H9 (cell line): Measurements from ENCODE around the gene SMPD2. TPM values are rescaled to one million over a fixed set of nuclear protein-coding genes. Genes with fewer than 3 reads are reported as not detected.

Source experiments
- DNase-seq: peaks from one replicate; pipeline ENCODE4 v3.0.0-alpha.2; 2017
- H2AFZ ChIP-seq: one replicate; pipeline ENCODE4 v1.6.1; 2013; ENCODE audit warnings: mild to moderate bottlenecking, low read length, control low read depth, moderate library complexity
- H2AK5ac ChIP-seq: 2 replicates; pipeline ENCODE4 v1.6.1; 2013; ENCODE audit warnings: low read length, control low read depth, mixed read lengths; ENCODE audit not compliant: insufficient read length
- H2BK120ac ChIP-seq: one replicate; pipeline ENCODE4 v1.6.1; 2013; ENCODE audit warnings: low read depth, mild to moderate bottlenecking, low read length, control low read depth, inconsistent platforms; ENCODE audit not compliant: poor library complexity, severe bottlenecking
- H2BK12ac ChIP-seq: 2 replicates; pipeline ENCODE4 v1.6.1; 2013; ENCODE audit warnings: low read length, control low read depth, mixed read lengths, low read depth; ENCODE audit not compliant: insufficient read length
- H2BK15ac ChIP-seq: 2 replicates; pipeline ENCODE4 v1.6.1; 2013; ENCODE audit warnings: low read depth, low read length, control low read depth
- H2BK20ac ChIP-seq: one replicate; pipeline ENCODE4 v1.6.1; 2013; ENCODE audit warnings: low read depth, mild to moderate bottlenecking, low read length, control low read depth, inconsistent platforms; ENCODE audit not compliant: poor library complexity, severe bottlenecking
- H2BK5ac ChIP-seq: 2 replicates; pipeline ENCODE4 v1.6.1; 2013; ENCODE audit warnings: low read length, control low read depth, mixed read lengths; ENCODE audit not compliant: insufficient read length
- H3K14ac ChIP-seq: 2 replicates; pipeline ENCODE4 v1.6.1; 2013; ENCODE audit warnings: low read length, control low read depth; ENCODE audit not compliant: insufficient read depth
- H3K18ac ChIP-seq: 2 replicates; pipeline ENCODE4 v1.6.1; 2013; ENCODE audit warnings: low read depth, mild to moderate bottlenecking, mixed read lengths, low read length, control low read depth; ENCODE audit not compliant: insufficient read length
- H3K23ac ChIP-seq: 2 replicates; pipeline ENCODE4 v1.6.1; 2013; ENCODE audit warnings: low read length, control low read depth, mixed read lengths, low read depth; ENCODE audit not compliant: insufficient read length
- H3K23me2 ChIP-seq: 2 replicates; pipeline ENCODE4 v1.6.1; 2013; ENCODE audit warnings: low read depth, mild to moderate bottlenecking, mixed read lengths, low read length, control low read depth; ENCODE audit not compliant: insufficient read length, poor library complexity, severe bottlenecking
- H3K27ac ChIP-seq: 2 replicates; pipeline ENCODE4 v1.5.1; 2013; ENCODE audit warnings: low read length, control low read depth, mixed read lengths, low read depth; ENCODE audit not compliant: insufficient read length
- H3K27me3 ChIP-seq: 2 replicates; pipeline ENCODE4 v1.6.1; 2013; ENCODE audit warnings: low read length, control low read depth, inconsistent platforms; ENCODE audit not compliant: insufficient read depth
- H3K4ac ChIP-seq: 2 replicates; pipeline ENCODE4 v1.6.1; 2013; ENCODE audit warnings: low read depth, mild to moderate bottlenecking, control low read depth, inconsistent platforms, low read length, moderate library complexity
- H3K4me1 ChIP-seq: 2 replicates; pipeline ENCODE4 v1.6.1; 2013; ENCODE audit warnings: low read length, control low read depth, inconsistent platforms; ENCODE audit not compliant: insufficient read depth
- H3K4me2 ChIP-seq: 2 replicates; pipeline ENCODE4 v1.6.1; 2013; ENCODE audit warnings: low read length, control low read depth, mixed read lengths; ENCODE audit not compliant: insufficient read length, insufficient read depth
- H3K56ac ChIP-seq: 2 replicates; pipeline ENCODE4 v1.6.1; 2013; ENCODE audit warnings: low read depth, mild to moderate bottlenecking, mixed read lengths, low read length, control low read depth; ENCODE audit not compliant: insufficient read length
- H3K79me1 ChIP-seq: 2 replicates; pipeline ENCODE4 v1.6.1; 2013; ENCODE audit warnings: low read depth, mild to moderate bottlenecking, moderate library complexity, low read length, control low read depth, inconsistent platforms; ENCODE audit not compliant: insufficient read depth, poor library complexity, severe bottlenecking
- H3K79me2 ChIP-seq: 2 replicates; pipeline ENCODE4 v1.6.1; 2013; ENCODE audit warnings: low read length, control low read depth, inconsistent platforms; ENCODE audit not compliant: insufficient read depth
- H3K9ac ChIP-seq: 2 replicates; pipeline ENCODE4 v1.6.1; 2013; ENCODE audit warnings: low read length, control low read depth, mixed read lengths; ENCODE audit not compliant: insufficient read length; ENCODE audit errors: extremely low read depth
- H3K9me3 ChIP-seq: one replicate; pipeline ENCODE4 v1.6.1; 2013; ENCODE audit warnings: low read depth, low read length, inconsistent platforms; ENCODE audit not compliant: control insufficient read depth
- H3T11ph ChIP-seq: one replicate; pipeline ENCODE4 v1.6.1; 2013; ENCODE audit warnings: mild to moderate bottlenecking, low read length, control low read depth, inconsistent platforms
- H4K20me1 ChIP-seq: one replicate; pipeline ENCODE4 v1.6.1; 2013; ENCODE audit not compliant: control insufficient read depth, insufficient read length, insufficient read depth
- H4K5ac ChIP-seq: 2 replicates; pipeline ENCODE4 v1.6.1; 2013; ENCODE audit warnings: low read depth, mild to moderate bottlenecking, mixed read lengths, low read length, control low read depth; ENCODE audit not compliant: insufficient read length
- H4K8ac ChIP-seq: replicated peaks from 2 replicates; pipeline ENCODE4 v1.6.1; 2013; ENCODE audit warnings: low read length, control low read depth, mixed read lengths, low read depth; ENCODE audit not compliant: insufficient read length
- H4K91ac ChIP-seq: 2 replicates; pipeline ENCODE4 v1.6.1; 2013; ENCODE audit warnings: low read depth, mild to moderate bottlenecking, moderate library complexity, mixed read lengths, low read length, control low read depth; ENCODE audit not compliant: insufficient read length
- H3K27ac Mint-ChIP-seq, 3 experiments: 2 replicates in 2 of 3; 3 replicates in 1 of 3; pipeline ENCODE4 v1.8.0; 2020 to 2021; ENCODE audit warnings: mixed read lengths in 3 of 3, mild to moderate bottlenecking in 1 of 3, moderate library complexity in 1 of 3
- H3K27me3 Mint-ChIP-seq: 2 replicates; pipeline ENCODE4 v1.8.0; 2021; ENCODE audit warnings: low read depth, mild to moderate bottlenecking, moderate library complexity, mixed read lengths
- H3K36me3 Mint-ChIP-seq, 3 experiments: 2 replicates in 2 of 3; 3 replicates in 1 of 3; pipeline ENCODE4 v1.8.0; 2020 to 2021; ENCODE audit warnings: low read depth in 3 of 3, mixed read lengths in 3 of 3; ENCODE audit not compliant: insufficient read depth in 1 of 3
- H3K4me1 Mint-ChIP-seq, 2 experiments: 2 replicates each; pipeline ENCODE4 v1.8.0; 2020; ENCODE audit warnings: mixed read lengths in 2 of 2
- H3K4me3 Mint-ChIP-seq, 2 experiments: 2 replicates in 1 of 2; 3 replicates in 1 of 2; pipeline ENCODE4 v1.8.0; 2020 to 2021; ENCODE audit warnings: mild to moderate bottlenecking in 2 of 2, mixed read lengths in 2 of 2, moderate library complexity in 1 of 2
- H3K9me3 Mint-ChIP-seq, 2 experiments: 2 replicates in 1 of 2; 3 replicates in 1 of 2; pipeline ENCODE4 v1.8.0; 2020; ENCODE audit warnings: mild to moderate bottlenecking in 2 of 2, mixed read lengths in 2 of 2, moderate library complexity in 1 of 2
- CTCF ChIP-seq: fragments of 200-600 bp; sonication (generic); conservative IDR thresholded peaks from 3 replicates; pipeline ENCODE4 v1.8.0; 2021; ENCODE audit warnings: antibody characterized with exemption, mild to moderate bottlenecking
- WGBS: extraction: QIAGEN DNeasy Blood & Tissue Kit; methylation state at CpG from one replicate; pipeline ENCODE4 v1.1.7; 2013; ENCODE audit warnings: missing lambda C conversion rate, low lambda C conversion rate, mixed read lengths; ENCODE audit not compliant: insufficient read length; ENCODE audit errors: extremely low coverage; 5-methylcytosine and 5-hydroxymethylcytosine counted together
- total RNA-seq: library from RNA; stranded (reverse); gene quantifications from 2 replicates; pipeline ENCODE4 v1.2.1, GENCODE V29; 2021

Gene SMPD2
- total RNA-seq, 1 experiment from 2014 or later, result 13.0 TPM

DNA sequence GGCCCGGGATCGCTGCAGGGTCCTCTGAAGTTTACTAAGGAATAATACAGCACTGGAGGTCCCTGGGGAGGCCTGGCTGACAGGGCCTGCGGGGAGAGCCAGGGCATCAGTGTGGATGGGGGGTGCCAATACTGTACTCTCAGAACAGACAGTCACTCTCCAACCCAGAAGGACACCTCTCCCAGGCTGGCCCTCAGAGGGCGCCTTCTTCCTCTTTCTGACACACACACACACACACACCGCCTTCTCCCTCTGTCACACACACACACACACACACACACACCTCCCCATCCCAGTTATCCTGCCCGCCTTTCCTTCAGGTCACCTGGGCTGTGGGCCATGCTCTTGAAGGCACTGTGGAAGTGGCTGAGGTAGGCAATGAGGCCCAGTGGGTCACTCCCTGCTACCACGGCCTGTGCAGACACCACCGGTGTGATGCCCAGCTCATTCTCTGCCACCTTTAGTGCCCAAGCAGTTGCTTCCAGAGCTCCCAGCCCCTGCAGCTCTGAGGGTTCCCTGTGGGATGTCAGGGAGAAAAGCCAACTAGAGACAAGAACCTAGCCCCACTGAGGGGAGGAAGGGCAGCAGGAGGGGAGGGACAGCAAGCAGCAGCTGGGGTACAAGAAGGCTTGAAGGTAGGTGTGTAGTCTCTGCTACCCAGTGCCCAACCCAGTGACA, 7.5 kb downstream of the SMPD2 start:
- Histone ChIP-seq H2BK20ac (no peak overlapping the region), H4K5ac (no peak overlapping the region), H3K4me2 (no peak overlapping the region), H4K8ac (no peak overlapping the region), H3K9ac (no peak overlapping the region), H3K18ac (no peak overlapping the region), H2BK12ac (no peak overlapping the region), H3K27ac (no peak overlapping the region), H2BK15ac (no peak overlapping the region), H2AFZ (no peak overlapping the region), H3K27me3 (no peaks in the 10 kb centered on the region), H2BK120ac (no peak overlapping the region), H3K14ac (no peak overlapping the region; the same call in 1 of the 2 replicates), H4K91ac (no peak overlapping the region), H3K4ac (no peak overlapping the region), H3K9me3 (no peaks in the 10 kb centered on the region), H3K4me1 (no peaks in the 10 kb centered on the region), H4K20me1 (no peaks in the 10 kb centered on the region), H3K79me2 (no peaks in the 10 kb centered on the region), H2AK5ac (no peak overlapping the region), H2BK5ac (no peak overlapping the region), H3K23me2 (no peaks in the 10 kb centered on the region), H3K79me1 (no peaks in the 10 kb centered on the region), H3T11ph (no peak overlapping the region), H3K23ac (no peak overlapping the region), H3K56ac (no peak overlapping the region)
- H3K4me3 Mint-ChIP-seq, result no peak overlapping the region
- peak overlapping the region in 2 of 3 experiments; percentile 25 to 85; a peak in 2 of 7 replicates for H3K27ac Mint-ChIP-seq
- DNase-seq, result no peak
- H3K36me3 Mint-ChIP-seq, result peaks cover 24 to 77% (median 57%) of the 10 kb centered on the region in 3 experiments
- no peaks in the 10 kb centered on the region for H3K27me3 Mint-ChIP-seq
- TF ChIP-seq CTCF, result no peak
- no peaks in the 10 kb centered on the region; a peak in 1 of 5 replicates for H3K9me3 Mint-ChIP-seq
- WGBS, result no CpG with 5 or more reads among the region's 8 CpGs
- no peaks in the 10 kb centered on the region for H3K4me1 Mint-ChIP-seq
